ENCODE measurements around the gene HNRNPH3.

DNA sequence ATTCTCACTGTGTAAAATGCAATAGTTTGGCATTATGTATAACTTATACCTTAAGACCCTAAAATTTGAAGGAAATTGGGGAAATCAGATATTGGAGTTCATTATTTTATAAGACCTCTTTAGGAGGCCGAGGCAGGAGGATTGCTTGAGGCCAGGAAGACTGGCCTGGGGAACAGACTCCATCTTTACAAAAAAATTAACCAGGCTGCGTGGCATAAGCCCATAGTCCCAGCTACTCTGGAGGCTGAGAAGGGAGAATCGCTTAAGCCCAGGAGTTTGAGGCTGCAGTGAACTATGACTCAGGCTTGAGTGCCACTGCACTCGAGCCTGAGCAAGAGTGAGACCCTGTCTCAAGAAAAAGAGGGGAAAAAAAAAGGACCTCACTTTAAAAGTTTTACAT is 14.9 kb downstream of the HNRNPH3 start:
- TF ChIP-seq, protein P1, sequence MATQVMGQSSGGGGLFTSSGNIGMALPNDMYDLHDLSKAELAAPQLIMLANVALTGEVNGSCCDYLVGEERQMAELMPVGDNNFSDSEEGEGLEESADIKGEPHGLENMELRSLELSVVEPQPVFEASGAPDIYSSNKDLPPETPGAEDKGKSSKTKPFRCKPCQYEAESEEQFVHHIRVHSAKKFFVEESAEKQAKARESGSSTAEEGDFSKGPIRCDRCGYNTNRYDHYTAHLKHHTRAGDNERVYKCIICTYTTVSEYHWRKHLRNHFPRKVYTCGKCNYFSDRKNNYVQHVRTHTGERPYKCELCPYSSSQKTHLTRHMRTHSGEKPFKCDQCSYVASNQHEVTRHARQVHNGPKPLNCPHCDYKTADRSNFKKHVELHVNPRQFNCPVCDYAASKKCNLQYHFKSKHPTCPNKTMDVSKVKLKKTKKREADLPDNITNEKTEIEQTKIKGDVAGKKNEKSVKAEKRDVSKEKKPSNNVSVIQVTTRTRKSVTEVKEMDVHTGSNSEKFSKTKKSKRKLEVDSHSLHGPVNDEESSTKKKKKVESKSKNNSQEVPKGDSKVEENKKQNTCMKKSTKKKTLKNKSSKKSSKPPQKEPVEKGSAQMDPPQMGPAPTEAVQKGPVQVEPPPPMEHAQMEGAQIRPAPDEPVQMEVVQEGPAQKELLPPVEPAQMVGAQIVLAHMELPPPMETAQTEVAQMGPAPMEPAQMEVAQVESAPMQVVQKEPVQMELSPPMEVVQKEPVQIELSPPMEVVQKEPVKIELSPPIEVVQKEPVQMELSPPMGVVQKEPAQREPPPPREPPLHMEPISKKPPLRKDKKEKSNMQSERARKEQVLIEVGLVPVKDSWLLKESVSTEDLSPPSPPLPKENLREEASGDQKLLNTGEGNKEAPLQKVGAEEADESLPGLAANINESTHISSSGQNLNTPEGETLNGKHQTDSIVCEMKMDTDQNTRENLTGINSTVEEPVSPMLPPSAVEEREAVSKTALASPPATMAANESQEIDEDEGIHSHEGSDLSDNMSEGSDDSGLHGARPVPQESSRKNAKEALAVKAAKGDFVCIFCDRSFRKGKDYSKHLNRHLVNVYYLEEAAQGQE (IDR thresholded peaks at IDR 0.05; ENCODE audit: borderline replicate concordance) = no peak
- TF ChIP-seq, protein P2, sequence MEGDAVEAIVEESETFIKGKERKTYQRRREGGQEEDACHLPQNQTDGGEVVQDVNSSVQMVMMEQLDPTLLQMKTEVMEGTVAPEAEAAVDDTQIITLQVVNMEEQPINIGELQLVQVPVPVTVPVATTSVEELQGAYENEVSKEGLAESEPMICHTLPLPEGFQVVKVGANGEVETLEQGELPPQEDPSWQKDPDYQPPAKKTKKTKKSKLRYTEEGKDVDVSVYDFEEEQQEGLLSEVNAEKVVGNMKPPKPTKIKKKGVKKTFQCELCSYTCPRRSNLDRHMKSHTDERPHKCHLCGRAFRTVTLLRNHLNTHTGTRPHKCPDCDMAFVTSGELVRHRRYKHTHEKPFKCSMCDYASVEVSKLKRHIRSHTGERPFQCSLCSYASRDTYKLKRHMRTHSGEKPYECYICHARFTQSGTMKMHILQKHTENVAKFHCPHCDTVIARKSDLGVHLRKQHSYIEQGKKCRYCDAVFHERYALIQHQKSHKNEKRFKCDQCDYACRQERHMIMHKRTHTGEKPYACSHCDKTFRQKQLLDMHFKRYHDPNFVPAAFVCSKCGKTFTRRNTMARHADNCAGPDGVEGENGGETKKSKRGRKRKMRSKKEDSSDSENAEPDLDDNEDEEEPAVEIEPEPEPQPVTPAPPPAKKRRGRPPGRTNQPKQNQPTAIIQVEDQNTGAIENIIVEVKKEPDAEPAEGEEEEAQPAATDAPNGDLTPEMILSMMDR (IDR thresholded peaks at IDR 0.05; ENCODE audit: poor library complexity, severe bottlenecking) = no peak
- TF ChIP-seq EZH2 (IDR thresholded peaks at IDR 0.05; ENCODE audit: borderline replicate concordance, insufficient read depth, low read length, poor library complexity, severe bottlenecking) (no peak), POLR2AphosphoS5 (IDR thresholded peaks at IDR 0.05) (no peak), SMC3 (conservative IDR thresholded peaks at IDR 0.05; ENCODE audit: poor library complexity) (no peak), MXI1 (conservative IDR thresholded peaks at IDR 0.05; ENCODE audit: poor library complexity, severe bottlenecking) (no peak)

All from neural cell (in vitro differentiated cells).